K562 (cell line): ENCODE data around the gene CTCFL. TPM values are rescaled to one million over a fixed set of nuclear protein-coding genes. Genes with fewer than 3 reads are reported as not detected.
A peak's percentile ranks its signal among the peaks of the same experiment; 100 is the strongest.

Experiments
- ATF3 ChIP-seq, 2 experiments: fragments of 450-650 bp in 1 of 2; sonication (generic) in 1 of 2; formaldehyde crosslinking in 1 of 2; IDR thresholded peaks in 1 of 2; conservative IDR thresholded peaks in 1 of 2; 2 replicates each; pipeline versions ENCODE4 v1.6.1 to v1.8.1; 2016 to 2023; ENCODE audit warnings: mild to moderate bottlenecking in 2 of 2, moderate library complexity in 2 of 2, inconsistent platforms in 1 of 2, missing genetic modification reagents in 1 of 2
- CHD1 ChIP-seq: fragments of 200-600 bp; sonication (generic); IDR thresholded peaks from one replicate; pipeline ENCODE4 v1.6.1; 2012; ENCODE audit warnings: mild to moderate bottlenecking, moderate library complexity, low read length, inconsistent platforms
- CREB3 ChIP-seq: fragments of 450-650 bp; conservative IDR thresholded peaks from 2 replicates; pipeline ENCODE4 v1.6.1; 2016; ENCODE audit warnings: missing genetic modification characterization, low read depth, mild to moderate bottlenecking, missing compliant biosample characterization, moderate library complexity
- E2F3 ChIP-seq: fragments of 250-450 bp; sonication (Bioruptor Pico); IDR thresholded peaks from 2 replicates; pipeline ENCODE4 v1.4.0; 2020; ENCODE audit warnings: mild to moderate bottlenecking
- FOSL1 ChIP-seq: fragments of 200-800 bp; sonication (Bioruptor generic); conservative IDR thresholded peaks from 2 replicates; pipeline ENCODE4 v1.6.1; 2016; ENCODE audit warnings: missing genetic modification characterization, missing compliant biosample characterization
- HDGF ChIP-seq: fragments of 450-650 bp; IDR thresholded peaks from 2 replicates; pipeline ENCODE4 v1.6.1; 2016
- MCM7 ChIP-seq, 2 experiments: fragments of 450-650 bp; IDR thresholded peaks; 2 replicates each; pipeline ENCODE4 v1.6.1; 2016 to 2018
- POLR2H ChIP-seq: IDR thresholded peaks from 2 replicates; pipeline ENCODE4 v1.6.1; 2016; ENCODE audit warnings: missing genetic modification characterization, low read depth, mild to moderate bottlenecking, control low read depth, missing compliant biosample characterization, moderate library complexity
- PTBP1 ChIP-seq: fragments of 200-400 bp; formaldehyde crosslinking; IDR thresholded peaks from 2 replicates; pipeline ENCODE4 v1.6.1; 2017; ENCODE audit warnings: low read depth, low read length
- RAD21 ChIP-seq, 2 experiments: fragments of 250-450 bp in 1 of 2; fragments of 450-650 bp in 1 of 2; sonication (Bioruptor Pico) in 1 of 2; formaldehyde crosslinking in 1 of 2; IDR thresholded peaks in 1 of 2; conservative IDR thresholded peaks in 1 of 2; 2 replicates each; pipeline versions ENCODE4 v1.4.0 to v1.8.0; 2020 to 2022; ENCODE audit warnings: mild to moderate bottlenecking in 2 of 2, moderate library complexity in 1 of 2
- ZBTB7A ChIP-seq: IDR thresholded peaks from 2 replicates; pipeline ENCODE4 v1.6.1; 2011; ENCODE audit warnings: low read depth, mild to moderate bottlenecking, low read length, moderate library complexity, borderline replicate concordance; ENCODE audit not compliant: control insufficient read depth
- ZEB2 ChIP-seq: fragments of 450-650 bp; IDR thresholded peaks from 2 replicates; pipeline ENCODE4 v1.6.1; 2016
- ZNF408 ChIP-seq: fragments of 250-450 bp; sonication (Bioruptor Pico); IDR thresholded peaks from 2 replicates; pipeline ENCODE4 v1.4.0; 2020; ENCODE audit warnings: low read depth, mild to moderate bottlenecking, moderate library complexity
- ZNF511 ChIP-seq: sonication (generic); formaldehyde crosslinking; IDR thresholded peaks from 2 replicates; pipeline ENCODE4 v1.8.0; 2022; ENCODE audit warnings: mild to moderate bottlenecking, missing genetic modification reagents
- polyA plus RNA-seq, 8 experiments: library from polyadenylated mRNA; depleted of rRNA in 4 of 8; stranded (reverse) in 5 of 8; unstranded in 3 of 8; fragments of >200 nt; fragmentation: Nextera tagmentation in 2 of 8; fragmentation: Illumina TruSeq in 1 of 8; extraction: Ambion mirVana in 2 of 8; extraction: Trizol in 1 of 8; gene quantifications; 2 replicates each; pipeline versions ENCODE4 v1.2.1 to v1.2.3, GENCODE V29; 2011 to 2014; ENCODE audit warnings: inconsistent platforms in 1 of 8, missing spikeins in 1 of 8
- total RNA-seq, 7 experiments: library from RNA; depleted of rRNA in 6 of 7; stranded (reverse); fragments of >200 nt in 6 of 7; fragmentation: Illumina TruSeq in 2 of 7; extraction: Trizol in 2 of 7; gene quantifications; 2 replicates each; pipeline versions ENCODE4 v1.2.1 to v1.2.3, GENCODE V29; 2011 to 2021; ENCODE audit warnings: low replicate concordance in 1 of 7

Gene CTCFL
- total and polyA plus RNA-seq, 9 of the 15 experiments (the other 6 are each of a cell fraction or from before 2014, with no cell fraction given), result 42.4 to 188 (median 111) TPM

GRCh38 chr20:57558614-57559288, 33.8 kb upstream of the CTCFL start (continued):
- TF ChIP-seq RAD21 (CRISPR knock-in tag; conservative IDR thresholded peaks at IDR 0.05 in 1 of 2, IDR thresholded peaks at IDR 0.05 in 1 of 2), result no peak
- TF ChIP-seq CHD1, result no peak
- 0 out of 2 replicates have a peak, but pooled peaks have one; percentile 7 for TF ChIP-seq CREB3 (tag)
- TF ChIP-seq ZEB2, result peak; percentile 41; the same call in 1 of the 2 replicates
- TF ChIP-seq E2F3 (CRISPR knock-in tag), result no peak
- TF ChIP-seq HDGF, result no peak
- peak; percentile 41; the same call in 1 of the 2 replicates for TF ChIP-seq FOSL1 (tag)
- TF ChIP-seq MCM7 (IDR thresholded peaks at IDR 0.05), result no peak
- peak; percentile 67 for TF ChIP-seq ATF3 (IDR thresholded peaks at IDR 0.05)
- TF ChIP-seq ATF3 (CRISPR knock-in tag; conservative IDR thresholded peaks at IDR 0.05), result no peak
- 0 out of 2 replicates have a peak, but pooled peaks have one; percentile 34 for TF ChIP-seq ZBTB7A
- no peak for TF ChIP-seq PTBP1
- no peak for TF ChIP-seq POLR2H (tag)
- TF ChIP-seq ZNF408 (CRISPR knock-in tag), result no peak
- TF ChIP-seq ZNF511 (CRISPR knock-in tag), result no peak
- TF ChIP-seq, all 486 proteins: peak for 7
